Measurements from ENCODE around the gene RILP.

RILP gene

DNA sequence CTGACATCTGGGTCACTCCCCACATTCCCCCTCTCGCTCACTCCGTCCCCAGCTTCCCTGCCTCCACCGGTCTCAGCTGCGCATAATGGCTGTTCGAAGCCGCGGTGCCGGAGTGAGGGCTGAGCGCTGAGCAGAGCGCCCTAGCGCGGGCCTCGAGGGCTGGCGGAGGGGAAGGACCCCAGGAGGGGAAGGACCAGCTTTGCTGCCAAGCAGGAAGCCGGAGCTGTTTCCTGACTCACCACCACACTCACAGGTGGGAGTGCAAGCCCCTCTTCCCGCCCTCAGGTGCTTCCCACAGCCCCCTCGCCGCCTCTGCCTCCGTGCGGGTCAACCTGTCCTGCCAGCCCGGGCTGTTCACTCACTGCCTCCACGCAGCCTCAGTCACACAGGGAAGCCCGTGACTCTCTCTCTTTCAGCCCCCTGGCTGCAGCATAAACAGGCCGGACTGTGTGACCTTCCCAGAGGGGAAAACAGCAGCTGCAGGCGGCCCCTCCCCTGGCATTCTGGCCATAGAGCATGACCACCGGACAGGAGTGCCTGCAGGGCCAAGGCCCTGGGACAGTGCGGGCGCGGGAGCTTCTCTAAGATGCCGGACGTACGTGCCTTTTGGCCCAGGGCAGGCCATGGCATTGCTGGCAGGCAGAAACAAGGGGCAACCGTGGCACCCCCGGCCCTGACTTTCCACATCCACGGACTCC lies 44.7 kb downstream of the RILP start:
- Histone ChIP-seq H3K4me3 (ENCODE audit: low read length) (no peak overlapping the region), H3K9me3 (ENCODE audit: insufficient read depth, low read length) (no peaks in the 10 kb centered on the region), H2AFZ (ENCODE audit: low read depth, low read length) (no peak overlapping the region)

DNA sequence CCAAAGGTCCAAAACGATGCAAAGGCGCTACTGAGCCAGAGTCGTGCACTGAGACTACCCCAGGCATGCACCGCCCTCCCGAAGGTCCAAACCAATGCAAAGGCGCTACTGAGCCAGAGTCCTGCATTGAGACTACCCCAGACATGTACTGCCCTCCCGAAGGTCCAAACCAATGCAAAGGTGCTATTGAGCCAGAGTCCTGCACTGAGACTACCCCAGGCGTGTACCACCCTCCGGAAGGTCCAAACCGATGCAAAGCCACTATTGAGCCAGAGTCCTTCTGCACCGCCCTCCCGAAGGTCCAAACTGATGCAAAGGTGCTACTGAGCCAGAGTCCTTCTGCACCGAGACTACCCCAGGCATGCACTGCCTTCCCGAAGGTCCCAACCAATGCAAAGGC lies 48.1 kb downstream of the RILP start:
- Histone ChIP-seq H3K27ac (ENCODE audit: low read length) (no peak overlapping the region), H3K79me2 (ENCODE audit: low read length) (no peaks in the 10 kb centered on the region), H2AFZ (ENCODE audit: low read depth, low read length) (no peak overlapping the region), H3K36me3 (replicated peaks; ENCODE audit: low read depth, low read length) (no peaks in the 10 kb centered on the region), H3K9me3 (ENCODE audit: insufficient read depth, low read length) (no peaks in the 10 kb centered on the region), H3K4me1 (ENCODE audit: low read length) (peaks cover 10% of the 10 kb centered on the region), H3K9ac (ENCODE audit: low read length) (no peak overlapping the region), H3K4me3 (ENCODE audit: low read length) (no peak overlapping the region), H4K20me1 (ENCODE audit: insufficient read depth, low read length) (no peaks in the 10 kb centered on the region), H3K27me3 (ENCODE audit: low read depth, low read length) (no peaks in the 10 kb centered on the region), H3K4me2 (ENCODE audit: low read length) (no peak overlapping the region)
- no peak for TF ChIP-seq EZH2phosphoT487 (IDR thresholded peaks at IDR 0.05; ENCODE audit: low read depth)
- TF ChIP-seq, protein P1, sequence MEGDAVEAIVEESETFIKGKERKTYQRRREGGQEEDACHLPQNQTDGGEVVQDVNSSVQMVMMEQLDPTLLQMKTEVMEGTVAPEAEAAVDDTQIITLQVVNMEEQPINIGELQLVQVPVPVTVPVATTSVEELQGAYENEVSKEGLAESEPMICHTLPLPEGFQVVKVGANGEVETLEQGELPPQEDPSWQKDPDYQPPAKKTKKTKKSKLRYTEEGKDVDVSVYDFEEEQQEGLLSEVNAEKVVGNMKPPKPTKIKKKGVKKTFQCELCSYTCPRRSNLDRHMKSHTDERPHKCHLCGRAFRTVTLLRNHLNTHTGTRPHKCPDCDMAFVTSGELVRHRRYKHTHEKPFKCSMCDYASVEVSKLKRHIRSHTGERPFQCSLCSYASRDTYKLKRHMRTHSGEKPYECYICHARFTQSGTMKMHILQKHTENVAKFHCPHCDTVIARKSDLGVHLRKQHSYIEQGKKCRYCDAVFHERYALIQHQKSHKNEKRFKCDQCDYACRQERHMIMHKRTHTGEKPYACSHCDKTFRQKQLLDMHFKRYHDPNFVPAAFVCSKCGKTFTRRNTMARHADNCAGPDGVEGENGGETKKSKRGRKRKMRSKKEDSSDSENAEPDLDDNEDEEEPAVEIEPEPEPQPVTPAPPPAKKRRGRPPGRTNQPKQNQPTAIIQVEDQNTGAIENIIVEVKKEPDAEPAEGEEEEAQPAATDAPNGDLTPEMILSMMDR (IDR thresholded peaks at IDR 0.05; ENCODE audit: low read depth, low read length), result no peak

More for the DNA sequence above, 44.7 kb downstream of the RILP start:
- TF ChIP-seq, protein P1 (IDR thresholded peaks at IDR 0.05; ENCODE audit: low read depth, low read length), result no peak
- TF ChIP-seq EZH2phosphoT487 (IDR thresholded peaks at IDR 0.05; ENCODE audit: low read depth), result no peak
- Histone ChIP-seq H3K36me3 (replicated peaks; ENCODE audit: low read depth, low read length) (no peaks in the 10 kb centered on the region), H3K79me2 (ENCODE audit: low read length) (no peaks in the 10 kb centered on the region), H3K27ac (ENCODE audit: low read length) (no peak overlapping the region), H3K4me1 (ENCODE audit: low read length) (peaks cover 27% of the 10 kb centered on the region), H3K9ac (ENCODE audit: low read length) (no peak overlapping the region), H4K20me1 (ENCODE audit: insufficient read depth, low read length) (no peaks in the 10 kb centered on the region), H3K4me2 (ENCODE audit: low read length) (no peak overlapping the region), H3K27me3 (ENCODE audit: low read depth, low read length) (no peaks in the 10 kb centered on the region)

DNA sequence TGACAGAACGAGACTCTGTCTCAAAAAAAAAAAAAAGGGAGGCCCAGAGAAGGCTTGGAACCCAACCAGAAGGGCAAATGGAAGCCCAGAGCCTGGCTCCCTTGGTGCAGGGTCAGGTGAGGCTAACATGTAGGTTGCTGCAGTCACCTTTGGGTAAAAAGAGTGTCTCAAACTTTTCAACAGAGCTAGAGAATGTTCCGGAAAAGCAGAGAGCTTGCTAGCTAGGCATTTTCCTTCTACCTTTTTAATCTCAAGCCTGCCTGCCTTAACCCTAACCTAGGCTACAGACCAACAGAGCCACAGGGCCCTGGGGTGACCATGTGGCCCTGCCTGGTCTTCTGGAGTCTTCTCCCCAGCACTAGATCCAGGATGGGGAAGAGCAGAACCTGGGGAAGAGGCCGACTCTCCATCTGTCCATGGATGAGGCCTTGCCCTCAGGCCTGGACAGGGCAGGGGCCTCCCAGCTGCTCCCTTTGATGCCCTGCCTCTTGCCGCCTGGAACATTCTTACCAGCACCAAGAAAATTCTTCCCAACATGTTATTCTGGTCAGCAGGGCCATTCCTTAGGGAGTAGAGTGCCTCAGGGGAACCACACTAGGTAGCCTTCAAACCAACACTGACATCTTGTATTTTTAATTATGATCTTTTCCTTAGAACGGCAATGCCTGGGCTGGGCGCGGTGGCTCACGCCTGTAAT lies 51.1 kb downstream of the RILP start:
- no peaks in the 10 kb centered on the region for H3K27me3 ChIP-seq (ENCODE audit: low read depth, low read length)
- H3K36me3 ChIP-seq (replicated peaks; ENCODE audit: low read depth, low read length), result no peaks in the 10 kb centered on the region
- TF ChIP-seq EZH2phosphoT487 (IDR thresholded peaks at IDR 0.05; ENCODE audit: low read depth), result no peak
- TF ChIP-seq, protein P1 (IDR thresholded peaks at IDR 0.05; ENCODE audit: low read depth, low read length), result no peak
- no peak overlapping the region for H3K9ac ChIP-seq (ENCODE audit: low read length)
- no peak overlapping the region for H3K4me2 ChIP-seq (ENCODE audit: low read length)
- H3K4me3 ChIP-seq (ENCODE audit: low read length), result no peak overlapping the region
- H3K79me2 ChIP-seq (ENCODE audit: low read length), result no peaks in the 10 kb centered on the region
- no peak overlapping the region for H2AFZ ChIP-seq (ENCODE audit: low read depth, low read length)
- H3K4me1 ChIP-seq (ENCODE audit: low read length), result peaks cover 8% of the 10 kb centered on the region
- H3K9me3 ChIP-seq (ENCODE audit: insufficient read depth, low read length), result no peaks in the 10 kb centered on the region
- H3K27ac ChIP-seq (ENCODE audit: low read length), result no peak overlapping the region
- no peaks in the 10 kb centered on the region for H4K20me1 ChIP-seq (ENCODE audit: insufficient read depth, low read length)

DNA sequence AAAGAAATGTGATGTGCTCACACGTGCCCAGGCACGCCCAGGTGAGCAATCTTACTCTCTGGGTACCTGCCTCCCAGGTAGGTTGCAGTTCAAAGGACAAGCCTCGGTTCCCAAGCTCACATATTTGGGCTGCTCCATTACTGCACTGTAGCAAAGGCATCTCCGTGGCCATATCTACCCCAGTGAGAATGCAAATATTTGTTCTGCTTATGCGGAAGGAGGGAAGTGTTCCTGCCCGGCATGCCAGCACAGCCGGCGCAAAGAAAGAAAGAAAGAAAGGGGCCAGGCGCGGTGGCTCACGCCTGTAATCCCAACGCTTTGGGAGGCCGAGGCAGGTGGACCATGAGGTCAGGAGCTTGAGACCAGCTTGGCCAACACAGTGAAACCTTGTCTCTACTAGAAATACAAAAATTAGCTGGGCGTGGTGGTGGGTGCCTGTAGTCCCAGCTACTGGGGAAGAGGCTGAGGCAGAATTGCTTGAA lies 51.8 kb downstream of the RILP start:
- Histone ChIP-seq H3K27me3 (ENCODE audit: low read depth, low read length) (no peaks in the 10 kb centered on the region), H3K9me3 (ENCODE audit: insufficient read depth, low read length) (no peaks in the 10 kb centered on the region), H3K4me1 (ENCODE audit: low read length) (peaks cover 14% of the 10 kb centered on the region), H3K27ac (ENCODE audit: low read length) (no peak overlapping the region), H2AFZ (ENCODE audit: low read depth, low read length) (no peak overlapping the region), H3K4me3 (ENCODE audit: low read length) (no peak overlapping the region), H3K36me3 (replicated peaks; ENCODE audit: low read depth, low read length) (no peaks in the 10 kb centered on the region), H3K4me2 (ENCODE audit: low read length) (no peak overlapping the region), H4K20me1 (ENCODE audit: insufficient read depth, low read length) (no peaks in the 10 kb centered on the region), H3K79me2 (ENCODE audit: low read length) (no peaks in the 10 kb centered on the region), H3K9ac (ENCODE audit: low read length) (no peak overlapping the region)
- TF ChIP-seq, protein P1 (IDR thresholded peaks at IDR 0.05; ENCODE audit: low read depth, low read length), result no peak
- TF ChIP-seq EZH2phosphoT487 (IDR thresholded peaks at IDR 0.05; ENCODE audit: low read depth), result no peak
